Erythroblast (primary cell): Measurements from ENCODE around the gene NAPEPLD.

ENCODE experiments used
- GATA1 ChIP-seq: IDR thresholded peaks from 2 replicates; pipeline ENCODE4 v1.6.1; 2011; ENCODE audit warnings: low read depth, mild to moderate bottlenecking, control low read depth, low read length, moderate library complexity
- POLR2A ChIP-seq: IDR thresholded peaks from 2 replicates; pipeline ENCODE4 v1.6.1; 2011; ENCODE audit warnings: mild to moderate bottlenecking, low read length

- TF ChIP-seq POLR2A = no peak
- no peak for TF ChIP-seq GATA1
Measured at GRCh38 chr7:103142494-103142893, 6.4 kb downstream of the NAPEPLD start.
